GM12891 (cell line): ENCODE results near the gene CPEB4.

Experiments
- PAX5 ChIP-seq: IDR thresholded peaks from 2 replicates; pipeline ENCODE4 v1.6.1; 2011; ENCODE audit warnings: low read length, moderate library complexity, mild to moderate bottlenecking; ENCODE audit not compliant: insufficient read depth, severe bottlenecking
- POLR2A ChIP-seq: IDR thresholded peaks from 2 replicates; pipeline ENCODE4 v1.6.1; 2011; ENCODE audit warnings: low read depth, low read length, control low read depth
- POLR2AphosphoS5 ChIP-seq: IDR thresholded peaks from 2 replicates; pipeline ENCODE4 v1.6.1; 2011; ENCODE audit warnings: low read depth, low read length, control low read depth
- POU2F2 ChIP-seq: IDR thresholded peaks from 2 replicates; pipeline ENCODE4 v1.6.1; 2011; ENCODE audit warnings: low read depth, mild to moderate bottlenecking, control low read depth, low read length, moderate library complexity
- SPI1 ChIP-seq: IDR thresholded peaks from 2 replicates; pipeline ENCODE4 v1.6.1; 2011; ENCODE audit warnings: low read depth, low read length, control low read depth
- TAF1 ChIP-seq: IDR thresholded peaks from 2 replicates; pipeline ENCODE4 v1.6.1; 2011; ENCODE audit warnings: low read depth, low read length, control low read depth

GRCh38 chr5:173875189-173875588, 13.0 kb upstream of the CPEB4 start:
- TF ChIP-seq POLR2A (no peak), POLR2AphosphoS5 (no peak), TAF1 (no peak), SPI1 (no peak), POU2F2 (no peak), PAX5 (no peak)
